ENCODE data around the gene PDGFA. TPM values are rescaled to one million over a fixed set of nuclear protein-coding genes. Genes with fewer than 3 reads are reported as not detected.

PDGFA gene
- total RNA-seq, 1 experiment from 2014 or later: 35.8 TPM

GRCh38 chr7:457814-458510, 61.7 kb downstream of the PDGFA start:
- H3K56ac ChIP-seq (ENCODE audit: insufficient read length, low read depth, low read length): no peak overlapping the region
- H3K14ac ChIP-seq (ENCODE audit: insufficient read depth, low read length): no peak overlapping the region; the same call in 1 of the 2 replicates
- H3T11ph ChIP-seq (ENCODE audit: low read length): no peak overlapping the region
- TF ChIP-seq CTCF (conservative IDR thresholded peaks at IDR 0.05): no peak
- no peak overlapping the region for H4K91ac ChIP-seq (ENCODE audit: insufficient read length, low read depth, low read length)
- H2BK120ac ChIP-seq (ENCODE audit: low read depth, low read length, poor library complexity, severe bottlenecking): no peak overlapping the region
- no peaks in the 10 kb centered on the region for H3K79me2 ChIP-seq (ENCODE audit: insufficient read depth, low read length)
- WGBS (ENCODE audit: extremely low coverage, insufficient read length, low lambda C conversion rate): no CpG with 5 or more reads among the region's 30 CpGs
- no peak overlapping the region for H3K4me2 ChIP-seq (ENCODE audit: insufficient read depth, insufficient read length, low read length)
- DNase-seq: no peak
- Mint-ChIP-seq H3K27me3 (ENCODE audit: low read depth) (peaks cover 9% of the 10 kb centered on the region), H3K36me3 (ENCODE audit: insufficient read depth in 1 of 3, low read depth in 3 of 3) (no peaks in the 10 kb centered on the region), H3K27ac (no peak overlapping the region), H3K4me3 (no peak overlapping the region), H3K4me1 (peaks cover 12 to 17% of the 10 kb centered on the region in 2 experiments), H3K9me3 (no peaks in the 10 kb centered on the region)
- no peak overlapping the region for H3K9ac ChIP-seq (ENCODE audit: extremely low read depth, insufficient read length, low read length)
- H2BK20ac ChIP-seq (ENCODE audit: low read depth, low read length, poor library complexity, severe bottlenecking): no peak overlapping the region
- H2AFZ ChIP-seq (ENCODE audit: low read length): no peak overlapping the region
- no peaks in the 10 kb centered on the region for H4K20me1 ChIP-seq (ENCODE audit: control insufficient read depth, insufficient read depth, insufficient read length)
- H3K23me2 ChIP-seq (ENCODE audit: insufficient read length, low read depth, low read length, poor library complexity, severe bottlenecking): no peaks in the 10 kb centered on the region
- H3K27me3 ChIP-seq (ENCODE audit: insufficient read depth, low read length): no peaks in the 10 kb centered on the region
- no peak overlapping the region for H4K8ac ChIP-seq (replicated peaks; ENCODE audit: insufficient read length, low read depth, low read length)
- H3K4ac ChIP-seq (ENCODE audit: low read depth, low read length): no peak overlapping the region
- no peak overlapping the region for H2BK12ac ChIP-seq (ENCODE audit: insufficient read length, low read depth, low read length)
- no peaks in the 10 kb centered on the region for H3K79me1 ChIP-seq (ENCODE audit: insufficient read depth, low read depth, low read length, poor library complexity, severe bottlenecking)
- H3K18ac ChIP-seq (ENCODE audit: insufficient read length, low read depth, low read length): no peak overlapping the region
- H2AK5ac ChIP-seq (ENCODE audit: insufficient read length, low read length): no peak overlapping the region
- no peak overlapping the region for H3K27ac ChIP-seq (ENCODE audit: insufficient read length, low read depth, low read length)
- no peak overlapping the region for H2BK15ac ChIP-seq (ENCODE audit: low read depth, low read length)
- H4K5ac ChIP-seq (ENCODE audit: insufficient read length, low read depth, low read length): no peak overlapping the region
- H3K9me3 ChIP-seq (ENCODE audit: control insufficient read depth, low read depth, low read length): no peaks in the 10 kb centered on the region
- no peak overlapping the region for H3K23ac ChIP-seq (ENCODE audit: insufficient read length, low read depth, low read length)
- no peak overlapping the region for H2BK5ac ChIP-seq (ENCODE audit: insufficient read length, low read length)
- no peaks in the 10 kb centered on the region for H3K4me1 ChIP-seq (ENCODE audit: insufficient read depth, low read length)

Measured in H9 (cell line).